Subcutaneous abdominal adipose tissue (tissue), 5 donors: ENCODE results near the gene HEXIM1.
A peak's percentile ranks its signal among the peaks of the same experiment; 100 is the strongest.

Source experiments
- H3K27ac ChIP-seq: one replicate; pipeline ENCODE4 v1.7.0; 2013; ENCODE audit warnings: low read depth, mild to moderate bottlenecking, inconsistent platforms, low read length, moderate library complexity
- H3K27me3 ChIP-seq, 5 donors: one replicate each; pipeline ENCODE4 v1.7.0; 2013; ENCODE audit warnings: low read length in 5 of 5, inconsistent platforms in 1 of 5; ENCODE audit not compliant: control insufficient read depth in 5 of 5, insufficient read depth in 4 of 5
- H3K36me3 ChIP-seq, 5 donors: one replicate each; pipeline ENCODE4 v1.7.0; 2013; ENCODE audit warnings: low read length in 5 of 5; ENCODE audit not compliant: control insufficient read depth in 5 of 5, insufficient read depth in 5 of 5
- H3K4me1 ChIP-seq, 5 donors: one replicate each; pipeline ENCODE4 v1.7.0; 2013; ENCODE audit warnings: low read length in 5 of 5, mild to moderate bottlenecking in 3 of 5, moderate library complexity in 1 of 5; ENCODE audit not compliant: control insufficient read depth in 5 of 5, insufficient read depth in 5 of 5
- H3K4me3 ChIP-seq, 5 donors: one replicate each; pipeline ENCODE4 v1.7.0; 2013; ENCODE audit warnings: low read length in 5 of 5, low read depth in 1 of 5
- H3K9ac ChIP-seq, 5 donors: one replicate each; pipeline ENCODE4 v1.7.0; 2013; ENCODE audit warnings: low read length in 5 of 5, mild to moderate bottlenecking in 4 of 5, moderate library complexity in 3 of 5
- H3K9me3 ChIP-seq, 5 donors: one replicate each; pipeline ENCODE4 v1.7.0; 2013; ENCODE audit warnings: low read length in 5 of 5; ENCODE audit not compliant: control insufficient read depth in 5 of 5
- donor health status: healthy.
- donor health status: healthy.
- donor health status: healthy.
- donor health status: healthy.
- donor health status: healthy.

Gene HEXIM1

DNA sequence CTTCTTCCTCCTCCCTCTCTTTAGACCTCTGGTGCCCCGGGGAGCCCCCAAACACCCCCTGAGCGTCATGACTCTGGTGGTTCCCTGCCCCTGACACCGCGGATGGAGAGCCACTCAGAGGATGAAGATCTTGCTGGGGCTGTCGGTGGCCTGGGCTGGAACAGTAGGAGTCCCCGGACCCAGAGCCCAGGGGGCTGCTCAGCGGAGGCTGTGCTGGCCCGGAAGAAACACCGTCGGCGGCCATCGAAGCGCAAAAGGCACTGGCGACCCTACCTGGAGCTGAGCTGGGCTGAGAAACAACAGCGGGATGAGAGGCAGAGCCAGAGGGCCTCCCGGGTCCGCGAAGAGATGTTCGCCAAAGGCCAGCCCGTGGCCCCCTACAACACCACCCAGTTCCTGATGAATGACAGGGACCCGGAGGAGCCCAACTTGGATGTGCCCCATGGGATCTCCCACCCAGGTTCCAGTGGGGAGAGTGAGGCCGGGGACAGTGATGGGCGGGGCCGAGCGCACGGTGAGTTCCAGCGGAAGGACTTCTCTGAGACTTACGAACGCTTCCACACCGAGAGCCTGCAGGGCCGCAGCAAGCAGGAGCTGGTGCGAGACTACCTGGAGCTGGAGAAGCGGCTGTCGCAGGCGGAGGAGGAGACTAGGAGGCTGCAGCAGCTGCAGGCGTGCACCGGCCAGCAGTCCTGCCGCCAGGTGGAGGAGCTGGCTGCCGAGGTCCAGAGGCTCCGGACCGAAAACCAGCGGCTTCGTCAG, 20.9 kb downstream of the HEXIM1 start:
- Histone ChIP-seq H3K9me3 (no peaks in the 10 kb centered on the region), H3K36me3 (peaks cover 0 to 19% (median 5%) of the 10 kb centered on the region in 5 donors), H3K4me1 (peaks cover 6 to 36% (median 31%) of the 10 kb centered on the region in 5 donors), H3K27ac (no peak overlapping the region), H3K27me3 (no peaks in the 10 kb centered on the region), H3K4me3 (no peak overlapping the region), H3K9ac (no peak overlapping the region)

DNA sequence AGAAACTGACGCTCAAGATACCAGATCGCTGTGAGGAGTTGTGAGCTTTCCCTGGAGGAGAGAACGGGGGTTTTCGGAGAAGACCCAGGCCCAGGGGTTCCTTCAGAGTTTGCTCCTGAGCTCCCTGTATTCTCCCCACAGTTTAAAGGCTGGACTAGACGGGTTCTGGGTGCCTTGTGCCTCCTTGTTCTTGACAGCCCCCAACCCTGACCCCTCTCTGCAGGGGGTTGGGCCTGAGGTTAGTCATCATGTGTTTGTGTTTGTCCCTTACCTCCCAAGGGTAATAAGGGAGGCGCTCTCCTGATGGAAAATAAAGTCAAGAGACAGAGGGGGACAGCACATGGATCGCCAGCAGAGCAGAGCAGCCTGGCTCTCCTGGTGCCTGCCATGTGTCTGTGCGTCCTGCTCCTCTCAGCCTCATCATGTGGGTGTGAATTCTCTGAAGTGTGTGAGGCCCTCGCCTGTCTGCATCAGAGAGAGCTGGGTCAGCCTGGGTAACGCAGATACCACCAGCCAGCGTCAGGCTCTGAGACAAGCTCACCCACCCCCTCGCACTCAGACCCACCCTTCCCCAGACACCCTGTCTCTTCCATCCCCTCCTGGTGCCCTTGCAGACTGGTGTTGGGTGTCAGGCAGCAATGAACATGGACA, 22.1 kb downstream of the HEXIM1 start:
- Histone ChIP-seq H3K4me1 (peaks cover 6 to 36% (median 31%) of the 10 kb centered on the region in 5 donors), H3K36me3 (peaks cover 0 to 14% (median 5%) of the 10 kb centered on the region in 5 donors), H3K9me3 (no peaks in the 10 kb centered on the region), H3K4me3 (peak overlapping the region in 3 of 5 donors; percentile 2 to 50 (median 7)), H3K9ac (peak overlapping the region in 2 of 5 donors; percentile 7 to 22), H3K27me3 (no peaks in the 10 kb centered on the region), H3K27ac (peak overlapping the region; percentile 95)

DNA sequence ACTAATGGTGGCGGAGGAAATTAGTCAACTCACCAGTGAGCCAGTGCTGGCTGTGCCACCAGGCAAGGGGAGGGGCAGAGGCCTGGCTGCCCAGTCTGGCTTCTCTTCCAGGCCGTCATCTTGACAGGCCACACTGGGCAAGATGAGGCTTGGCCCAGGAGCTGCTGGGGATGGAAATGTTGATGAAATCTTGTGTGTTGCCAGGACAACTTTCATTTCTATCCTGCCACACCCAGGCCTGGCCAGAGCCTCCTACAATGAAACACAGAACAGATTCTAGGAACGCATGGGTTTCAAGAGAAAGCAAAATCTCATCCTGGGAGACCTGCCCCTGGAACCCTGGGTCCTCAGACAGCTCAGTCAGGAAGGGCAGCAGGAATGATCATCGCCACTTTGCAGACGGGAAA, 22.7 kb downstream of the HEXIM1 start:
- H3K9me3 ChIP-seq, result no peaks in the 10 kb centered on the region
- H3K4me3 ChIP-seq, result peak overlapping the region; percentile 50 to 89 (median 68)
- peak overlapping the region; percentile 95 for H3K27ac ChIP-seq

DNA sequence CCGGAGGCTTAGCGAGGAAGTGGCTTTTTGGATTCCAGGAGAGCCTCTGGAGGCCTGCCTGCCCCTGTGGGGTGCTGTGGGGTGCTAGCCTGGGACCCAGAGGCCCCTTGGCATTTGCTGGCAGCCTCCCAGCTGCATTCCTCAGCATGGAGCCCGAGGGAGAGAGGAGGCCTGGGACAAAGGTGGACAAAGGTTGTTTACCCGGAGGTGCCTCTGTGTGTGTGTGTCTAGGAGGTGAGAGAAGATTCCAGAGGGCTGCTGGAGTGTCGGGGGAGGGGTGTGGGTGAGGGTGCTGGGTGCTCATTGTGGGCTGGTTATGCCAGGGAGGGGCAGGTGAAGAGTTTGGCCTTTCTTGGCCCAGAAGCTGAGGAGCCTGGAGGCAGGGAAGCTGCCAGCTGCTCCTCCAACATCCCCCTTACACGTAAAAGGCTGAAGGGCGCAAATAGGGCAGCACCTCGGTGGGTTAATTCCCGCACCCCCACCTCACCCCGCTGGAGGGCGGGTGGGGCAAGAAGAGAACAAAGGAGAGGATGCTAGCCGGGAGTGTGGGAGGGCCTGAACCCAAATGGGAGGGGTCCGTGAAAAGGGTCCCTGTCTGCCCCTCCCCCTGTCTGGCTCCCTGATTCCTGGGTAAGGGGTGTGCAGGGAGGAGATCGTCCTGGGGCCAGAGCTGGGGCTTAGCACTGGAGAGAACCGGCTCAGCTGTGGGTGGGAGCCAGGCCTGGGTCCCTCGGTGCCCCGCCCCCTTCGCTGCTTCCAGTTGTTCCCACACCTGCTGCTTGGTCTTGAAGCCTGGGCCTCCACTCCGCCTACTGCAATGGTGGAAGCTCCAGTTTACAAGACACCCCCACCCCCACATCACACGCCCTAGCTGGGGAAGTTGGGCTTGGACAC, 23.3 kb downstream of the HEXIM1 start:
- peaks cover 6 to 42% (median 38%) of the 10 kb centered on the region in 5 donors for H3K4me1 ChIP-seq
- peak overlapping the region; percentile 50 to 89 (median 68) for H3K4me3 ChIP-seq
- no peaks in the 10 kb centered on the region for H3K27me3 ChIP-seq
- H3K27ac ChIP-seq, result peak overlapping the region; percentile 95
- H3K9ac ChIP-seq, result peak overlapping the region; percentile 67 to 90 (median 75)
- peaks cover 0 to 14% (median 5%) of the 10 kb centered on the region in 5 donors for H3K36me3 ChIP-seq
- no peaks in the 10 kb centered on the region for H3K9me3 ChIP-seq

More for the DNA sequence above, 22.7 kb downstream of the HEXIM1 start:
- H3K4me1 ChIP-seq, result peaks cover 6 to 37% (median 31%) of the 10 kb centered on the region in 5 donors
- H3K9ac ChIP-seq, result peak overlapping the region; percentile 67 to 90 (median 75)
- no peaks in the 10 kb centered on the region for H3K27me3 ChIP-seq
- H3K36me3 ChIP-seq, result peaks cover 0 to 14% (median 5%) of the 10 kb centered on the region in 5 donors

DNA sequence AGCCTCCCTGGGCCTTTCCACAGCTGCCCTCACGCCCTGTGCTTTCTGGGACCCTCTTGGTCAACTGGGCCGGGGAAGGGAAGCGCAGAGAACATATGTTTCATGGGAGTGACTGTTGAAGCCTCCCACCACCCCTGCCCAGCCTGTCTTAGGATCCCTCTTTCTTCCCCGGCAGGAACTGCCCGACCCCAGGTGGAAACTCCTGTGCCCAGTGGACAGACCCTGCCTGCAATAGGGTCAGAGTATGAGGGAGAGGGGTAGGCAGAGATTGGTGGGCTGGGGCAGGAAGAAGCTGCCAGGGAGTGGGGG, 23.9 kb downstream of the HEXIM1 start:
- Histone ChIP-seq H3K9me3 (no peaks in the 10 kb centered on the region), H3K4me1 (peaks cover 6 to 42% (median 38%) of the 10 kb centered on the region in 5 donors), H3K36me3 (peaks cover 0 to 14% (median 5%) of the 10 kb centered on the region in 5 donors), H3K27ac (peak overlapping the region; percentile 95), H3K27me3 (no peaks in the 10 kb centered on the region), H3K9ac (peak overlapping the region; percentile 67 to 87 (median 75)), H3K4me3 (peak overlapping the region; percentile 50 to 89 (median 68))

DNA sequence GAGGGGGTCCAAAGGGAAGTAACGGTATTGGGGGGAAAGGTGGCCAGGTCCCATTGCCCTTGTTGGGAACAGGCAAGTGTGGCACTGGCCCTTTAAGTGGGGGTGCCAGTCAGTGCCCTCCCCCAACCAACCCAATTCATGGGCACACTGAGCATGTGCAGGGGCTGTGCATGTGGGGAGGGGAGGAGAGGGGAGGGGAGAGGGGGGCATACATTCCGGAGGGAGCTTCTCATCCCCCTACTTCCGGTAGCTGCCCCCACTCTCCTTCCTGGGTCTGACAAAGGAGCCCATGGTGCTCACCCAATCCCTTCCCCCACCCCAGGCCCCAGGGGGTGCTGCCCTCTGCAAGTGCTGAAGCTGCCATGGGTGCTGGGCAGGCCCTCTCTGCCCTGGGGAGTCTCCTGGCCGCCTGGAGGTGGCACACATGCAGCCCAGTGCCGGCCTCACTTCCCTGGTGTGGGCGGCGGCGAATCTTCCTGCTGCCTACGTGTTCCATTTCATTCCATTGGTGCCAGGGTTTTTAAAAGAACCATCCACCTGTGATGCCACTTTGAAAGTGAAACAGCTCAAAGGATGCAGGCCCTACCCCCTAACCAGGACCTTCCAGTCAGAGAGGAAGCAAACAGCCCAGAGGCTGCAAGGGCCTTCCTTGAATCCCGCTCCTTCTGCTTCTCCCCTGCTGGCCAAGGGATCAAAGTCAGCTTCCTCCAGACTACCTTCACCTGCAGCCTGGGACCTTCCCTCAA, 24.4 kb downstream of the HEXIM1 start:
- Histone ChIP-seq H3K36me3 (peaks cover 0 to 14% (median 5%) of the 10 kb centered on the region in 5 donors), H3K27me3 (no peaks in the 10 kb centered on the region), H3K4me3 (peak overlapping the region; percentile 50 to 89 (median 68)), H3K4me1 (peaks cover 6 to 42% (median 38%) of the 10 kb centered on the region in 5 donors), H3K27ac (peak overlapping the region; percentile 95), H3K9me3 (no peaks in the 10 kb centered on the region), H3K9ac (peak overlapping the region; percentile 67 to 87 (median 75))

DNA sequence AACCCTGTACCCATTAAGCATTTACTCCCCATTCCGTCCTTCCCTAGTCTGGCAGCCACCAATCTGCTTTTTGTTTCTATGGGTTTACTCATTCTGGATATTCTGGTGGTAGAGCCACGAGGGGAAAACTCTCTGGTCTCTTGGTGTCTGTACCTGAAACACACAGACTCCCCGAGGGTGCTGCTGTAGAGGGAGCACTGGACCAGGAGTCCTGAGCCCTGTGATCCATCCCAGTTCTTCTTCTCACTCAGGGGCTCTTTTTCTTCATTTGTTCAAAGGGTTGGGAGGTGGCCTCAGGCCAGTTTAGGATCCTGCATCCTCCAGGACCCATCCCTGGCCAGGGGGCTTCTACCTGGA, 27.5 kb downstream of the HEXIM1 start:
- H3K27ac ChIP-seq, result peak overlapping the region; percentile 41

DNA sequence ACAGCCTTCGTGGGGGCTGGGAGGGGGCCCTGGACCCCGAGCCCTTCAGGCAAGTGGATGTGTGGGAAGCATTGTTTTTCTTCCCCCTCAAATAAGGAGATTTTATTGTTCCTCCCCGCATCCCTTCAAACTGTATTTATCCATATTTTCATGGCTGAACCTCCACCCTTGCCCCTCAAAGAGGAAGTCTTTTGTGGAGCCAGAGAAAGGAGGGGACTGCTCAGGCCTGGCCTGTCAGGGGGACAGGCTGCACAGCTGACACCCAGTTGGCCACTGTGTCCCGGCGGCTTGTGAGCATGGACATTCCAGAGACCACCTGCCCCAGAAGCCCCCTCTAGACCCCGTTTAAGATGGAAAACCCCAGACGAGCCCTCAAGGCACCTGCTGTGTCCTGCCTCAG, 29.3 kb downstream of the HEXIM1 start:
- Histone ChIP-seq H3K27ac (no peak overlapping the region), H3K4me1 (peaks cover 0 to 21% (median 18%) of the 10 kb centered on the region in 5 donors), H3K27me3 (no peaks in the 10 kb centered on the region), H3K9ac (no peak overlapping the region), H3K9me3 (no peaks in the 10 kb centered on the region), H3K36me3 (no peaks in the 10 kb centered on the region), H3K4me3 (no peak overlapping the region)

More for the DNA sequence above, 27.5 kb downstream of the HEXIM1 start:
- Histone ChIP-seq H3K27me3 (no peaks in the 10 kb centered on the region), H3K4me1 (peaks cover 5 to 36% (median 32%) of the 10 kb centered on the region in 5 donors), H3K36me3 (no peaks in the 10 kb centered on the region), H3K4me3 (no peak overlapping the region), H3K9ac (no peak overlapping the region), H3K9me3 (no peaks in the 10 kb centered on the region)

DNA sequence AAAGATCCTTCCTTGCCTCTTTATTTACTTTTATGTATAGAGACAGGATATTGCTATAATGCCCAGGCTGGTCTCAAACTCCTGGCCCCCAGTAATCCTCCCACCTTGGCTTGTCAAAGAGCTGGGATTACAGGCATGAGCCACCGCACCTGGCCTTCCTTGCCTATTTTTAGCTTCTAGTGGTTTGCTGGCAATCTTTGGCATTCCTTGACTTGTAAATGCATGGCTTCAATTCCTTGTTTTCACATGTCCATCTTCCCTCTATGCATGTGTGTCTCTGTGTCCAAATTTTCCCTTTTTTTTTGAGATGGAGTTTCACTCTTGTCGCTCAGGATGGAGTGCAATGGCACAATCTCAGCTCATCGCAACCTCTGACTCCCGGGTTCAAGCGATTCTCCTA, 35.9 kb downstream of the HEXIM1 start:
- Histone ChIP-seq H3K27ac (no peak overlapping the region), H3K4me1 (peaks cover 0 to 8% (median 7%) of the 10 kb centered on the region in 5 donors), H3K4me3 (no peak overlapping the region), H3K27me3 (no peaks in the 10 kb centered on the region), H3K9me3 (no peaks in the 10 kb centered on the region), H3K9ac (no peak overlapping the region), H3K36me3 (no peaks in the 10 kb centered on the region)
